Liver (tissue), 9 donors: ENCODE data around the gene CLPX. TPM values are rescaled to one million over a fixed set of nuclear protein-coding genes. Genes with fewer than 3 reads are reported as not detected.

ENCODE experiments used
- DNase-seq: peaks from one replicate; pipeline ENCODE4 v3.0.0-alpha.2; 2017; ENCODE audit warnings: low spot score
- H3K27ac ChIP-seq, 2 donors: one replicate each; pipeline ENCODE4 v1.7.0; 2013; ENCODE audit warnings: inconsistent platforms in 2 of 2, low read length in 2 of 2, control low read depth in 1 of 2, low read depth in 1 of 2, mild to moderate bottlenecking in 1 of 2
- H3K27me3 ChIP-seq, 4 donors: one replicate each; pipeline versions ENCODE4 v1.6.1 to v1.7.0; 2013; ENCODE audit warnings: low read length in 3 of 4, inconsistent platforms in 1 of 4, mild to moderate bottlenecking in 1 of 4, moderate library complexity in 1 of 4; ENCODE audit not compliant: control insufficient read depth in 4 of 4, insufficient read depth in 4 of 4
- H3K36me3 ChIP-seq, 4 donors: one replicate each; pipeline versions ENCODE4 v1.6.1 to v1.7.0; 2013; ENCODE audit warnings: low read length in 3 of 4, mild to moderate bottlenecking in 3 of 4, low read depth in 1 of 4, moderate library complexity in 1 of 4; ENCODE audit not compliant: control insufficient read depth in 4 of 4, insufficient read depth in 3 of 4
- H3K4me1 ChIP-seq, 4 donors: one replicate each; pipeline versions ENCODE4 v1.6.1 to v1.7.0; 2013; ENCODE audit warnings: low read length in 3 of 4, mild to moderate bottlenecking in 3 of 4, moderate library complexity in 1 of 4; ENCODE audit not compliant: control insufficient read depth in 4 of 4, insufficient read depth in 4 of 4
- H3K4me3 ChIP-seq, 3 donors: one replicate each; pipeline versions ENCODE4 v1.6.1 to v1.7.0; 2013; ENCODE audit warnings: low read length in 3 of 3, control low read depth in 1 of 3, low read depth in 1 of 3, mild to moderate bottlenecking in 1 of 3
- H3K9ac ChIP-seq, 2 donors: one replicate each; pipeline ENCODE4 v1.7.0; 2013; ENCODE audit warnings: low read length in 2 of 2, mild to moderate bottlenecking in 2 of 2, moderate library complexity in 2 of 2, control low read depth in 1 of 2, low read depth in 1 of 2
- H3K9me3 ChIP-seq, 4 donors: one replicate each; pipeline versions ENCODE4 v1.6.1 to v1.7.0; 2013; ENCODE audit warnings: low read length in 3 of 4; ENCODE audit not compliant: control insufficient read depth in 4 of 4
- CTCF ChIP-seq: fragments of 150-350 bp; IDR thresholded peaks from 2 replicates; pipeline ENCODE4 v1.5.1; 2017; ENCODE audit warnings: improper control_type of control experiment, low read depth, low read length; ENCODE audit not compliant: missing input control
- JUND ChIP-seq, 2 donors: IDR thresholded peaks; 2 replicates each; pipeline ENCODE4 v1.6.1; 2016; ENCODE audit warnings: antibody characterized with exemption in 2 of 2
- NR2F2 ChIP-seq: IDR thresholded peaks from 2 replicates; pipeline ENCODE4 v1.6.1; 2016; ENCODE audit warnings: antibody characterized with exemption
- RAD21 ChIP-seq, 2 donors: IDR thresholded peaks; 2 replicates each; pipeline ENCODE4 v1.6.1; 2016; ENCODE audit warnings: antibody characterized with exemption in 2 of 2, mild to moderate bottlenecking in 2 of 2
- REST ChIP-seq: IDR thresholded peaks from 2 replicates; pipeline ENCODE4 v1.6.1; 2016; ENCODE audit warnings: antibody characterized with exemption, mild to moderate bottlenecking
- RXRA ChIP-seq, 2 donors: IDR thresholded peaks; 2 replicates each; pipeline ENCODE4 v1.6.1; 2017 to 2018; ENCODE audit warnings: antibody characterized with exemption in 2 of 2, mild to moderate bottlenecking in 1 of 2
- SP1 ChIP-seq: IDR thresholded peaks from 2 replicates; pipeline ENCODE4 v1.6.1; 2018; ENCODE audit warnings: antibody characterized with exemption, mild to moderate bottlenecking
- TAF1 ChIP-seq: conservative IDR thresholded peaks from 2 replicates; pipeline ENCODE4 v1.6.1; 2016; ENCODE audit warnings: antibody characterized with exemption, mild to moderate bottlenecking
- YY1 ChIP-seq: IDR thresholded peaks from 2 replicates; pipeline ENCODE4 v1.6.1; 2016; ENCODE audit warnings: antibody characterized with exemption, mild to moderate bottlenecking
- WGBS: extraction: QIAGEN DNeasy Blood & Tissue Kit; methylation state at CpG from one replicate; pipeline ENCODE4 v1.1.7; 2013; 5-methylcytosine and 5-hydroxymethylcytosine counted together
- polyA plus RNA-seq, 2 donors: library from polyadenylated mRNA; stranded (reverse) in 1 of 2; unstranded in 1 of 2; fragments of 200-250 nt in 1 of 2; fragments of >200 nt in 1 of 2; fragmentation: Nextera tagmentation in 1 of 2; extraction: Ambion mirVana in 1 of 2; gene quantifications; one replicate each; pipeline versions ENCODE4 v1.2.1 to v1.2.3, GENCODE V29; 2013 to 2015
- total RNA-seq, 2 donors: library from RNA; depleted of rRNA; stranded (reverse); fragments of >200 nt; gene quantifications; one replicate each; pipeline ENCODE4 v1.2.3, GENCODE V29; 2014
- TF ChIP-seq, protein P1 (sequence below): IDR thresholded peaks from 2 replicates; pipeline ENCODE4 v1.6.1; 2016; ENCODE audit warnings: antibody characterized with exemption
- TF ChIP-seq, protein P2 (sequence below): IDR thresholded peaks from 2 replicates; pipeline ENCODE4 v1.6.1; 2016; ENCODE audit warnings: antibody characterized with exemption
- donor health status: healthy.
- donor health status: healthy.
- donor health status: healthy.
- donor health status: healthy.
- donor health status: healthy.

Gene CLPX
- total and polyA plus RNA-seq, 4 donors, result 24.8 to 79.4 (median 41.0) TPM

DNA sequence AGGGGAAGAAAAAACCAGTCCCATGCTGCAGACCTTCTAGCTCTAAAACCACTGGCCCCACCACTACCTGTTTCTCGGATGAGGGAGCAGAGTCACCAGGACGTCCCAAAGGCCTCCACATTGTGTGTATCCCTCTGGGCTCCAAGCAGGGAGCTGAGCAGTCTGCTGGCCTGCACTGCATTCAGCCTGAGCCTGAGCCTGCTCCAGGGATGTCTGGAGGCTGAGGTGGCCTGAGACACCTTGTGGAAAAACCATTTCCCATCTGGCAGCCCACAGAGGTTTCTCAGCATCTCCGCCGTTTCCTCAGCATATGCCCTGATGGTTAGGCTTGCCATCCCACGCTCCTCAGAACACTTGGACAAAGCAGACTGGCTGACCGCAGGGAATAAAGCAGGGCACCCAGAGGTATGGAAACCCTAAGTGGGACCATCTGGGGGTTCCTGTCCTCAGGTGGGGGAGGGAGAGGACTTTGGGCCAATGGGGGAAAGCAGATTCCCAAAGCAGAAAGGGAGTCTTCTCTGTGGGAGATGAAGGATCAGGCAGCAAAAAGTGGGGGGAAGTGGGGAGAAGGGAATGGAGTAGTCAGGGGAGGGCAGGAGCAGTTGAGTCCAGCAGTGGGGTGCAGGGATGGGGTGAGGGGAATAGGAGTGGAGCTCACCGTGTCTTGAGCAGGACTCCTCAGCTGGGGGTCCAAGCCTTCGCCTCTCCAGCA, 25.8 kb upstream of the CLPX start, which contains the start of gene CILP:
Gene CILP, minus strand, starts transcription at position 704 of the 712 bp plus-strand sequence. CDS start 1,718 bp downstream, outside the sequence.
- no peak within 1 kb of the TSS for H3K4me3 ChIP-seq
- H3K9ac ChIP-seq, result no peak within 1 kb of the TSS
- no peak within 1 kb of the TSS for H3K27ac ChIP-seq
- no peaks in the 10 kb centered on the region for H3K36me3 ChIP-seq
- H3K27me3 ChIP-seq, result no peaks in the 10 kb centered on the region
- TF ChIP-seq RAD21 (IDR thresholded peaks at IDR 0.05), result no peak
- no peaks in the 10 kb centered on the region for H3K9me3 ChIP-seq
- WGBS, result 89% methylated on average over 8 of the region's 8 CpGs
- H3K4me1 ChIP-seq, result no peaks in the 10 kb centered on the region
- no peak for DNase-seq

- WGBS, result 84% methylated on average over 17 of the region's 17 CpGs
Observed at GRCh38 chr15:65209701-65210643, 24.8 kb upstream of the CLPX start.

GRCh38 chr15:65208647-65209046, 23.5 kb upstream of the CLPX start:
- WGBS, result 96% methylated on average over 2 of the region's 2 CpGs
- Histone ChIP-seq H3K36me3 (no peaks in the 10 kb centered on the region), H3K9me3 (no peaks in the 10 kb centered on the region), H3K9ac (no peak overlapping the region), H3K4me3 (no peak overlapping the region), H3K27ac (no peak overlapping the region), H3K4me1 (no peaks in the 10 kb centered on the region), H3K27me3 (no peaks in the 10 kb centered on the region)
- TF ChIP-seq RXRA (IDR thresholded peaks at IDR 0.05) (no peak), YY1 (no peak), SP1 (no peak), RAD21 (IDR thresholded peaks at IDR 0.05) (no peak), NR2F2 (no peak), REST (no peak), JUND (IDR thresholded peaks at IDR 0.05) (no peak), CTCF (no peak)
- TF ChIP-seq, protein P1, sequence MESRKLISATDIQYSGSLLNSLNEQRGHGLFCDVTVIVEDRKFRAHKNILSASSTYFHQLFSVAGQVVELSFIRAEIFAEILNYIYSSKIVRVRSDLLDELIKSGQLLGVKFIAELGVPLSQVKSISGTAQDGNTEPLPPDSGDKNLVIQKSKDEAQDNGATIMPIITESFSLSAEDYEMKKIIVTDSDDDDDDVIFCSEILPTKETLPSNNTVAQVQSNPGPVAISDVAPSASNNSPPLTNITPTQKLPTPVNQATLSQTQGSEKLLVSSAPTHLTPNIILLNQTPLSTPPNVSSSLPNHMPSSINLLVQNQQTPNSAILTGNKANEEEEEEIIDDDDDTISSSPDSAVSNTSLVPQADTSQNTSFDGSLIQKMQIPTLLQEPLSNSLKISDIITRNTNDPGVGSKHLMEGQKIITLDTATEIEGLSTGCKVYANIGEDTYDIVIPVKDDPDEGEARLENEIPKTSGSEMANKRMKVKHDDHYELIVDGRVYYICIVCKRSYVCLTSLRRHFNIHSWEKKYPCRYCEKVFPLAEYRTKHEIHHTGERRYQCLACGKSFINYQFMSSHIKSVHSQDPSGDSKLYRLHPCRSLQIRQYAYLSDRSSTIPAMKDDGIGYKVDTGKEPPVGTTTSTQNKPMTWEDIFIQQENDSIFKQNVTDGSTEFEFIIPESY, result no peak
- TF ChIP-seq, protein P2, sequence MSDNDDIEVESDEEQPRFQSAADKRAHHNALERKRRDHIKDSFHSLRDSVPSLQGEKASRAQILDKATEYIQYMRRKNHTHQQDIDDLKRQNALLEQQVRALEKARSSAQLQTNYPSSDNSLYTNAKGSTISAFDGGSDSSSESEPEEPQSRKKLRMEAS, result no peak
- DNase-seq, result no peak

More at GRCh38 chr15:65209701-65210643, 24.8 kb upstream of the CLPX start:
- TF ChIP-seq TAF1 (no peak), RAD21 (IDR thresholded peaks at IDR 0.05) (no peak), RXRA (IDR thresholded peaks at IDR 0.05) (peak in 1 of 2 donors; percentile 17), CTCF (no peak), NR2F2 (peak; percentile 63)
- Histone ChIP-seq H3K9ac (no peak overlapping the region), H3K27me3 (no peaks in the 10 kb centered on the region), H3K27ac (no peak overlapping the region), H3K9me3 (no peaks in the 10 kb centered on the region), H3K36me3 (no peaks in the 10 kb centered on the region), H3K4me3 (no peak overlapping the region), H3K4me1 (no peaks in the 10 kb centered on the region)
- DNase-seq, result no peak
